Ovary (tissue), 3 donors: ENCODE results near the gene RCOR2.

Source experiments
- CTCF ChIP-seq, 3 donors: fragments of 450-650 bp in 2 of 3; fragments of 200-600 bp in 1 of 3; IDR thresholded peaks; one replicate each; pipeline versions ENCODE4 v1.5.1 to v1.8.0; 2016 to 2022; ENCODE audit warnings: antibody characterized with exemption in 3 of 3, mild to moderate bottlenecking in 1 of 3
- EP300 ChIP-seq: sonication (generic); formaldehyde crosslinking; IDR thresholded peaks from one replicate; pipeline ENCODE4 v1.6.1; 2017; ENCODE audit warnings: antibody characterized with exemption
- POLR2A ChIP-seq: fragments of 450-650 bp; IDR thresholded peaks from one replicate; pipeline ENCODE4 v1.6.1; 2017; ENCODE audit warnings: antibody characterized with exemption, mild to moderate bottlenecking, moderate library complexity
- donor health status: DM: no; HTN: no; CAD: no.

GRCh38 chr11:63883791-63884190 lies 33.2 kb downstream of the RCOR2 start:
- TF ChIP-seq CTCF (IDR thresholded peaks at IDR 0.05), result no peak
- no peak for TF ChIP-seq POLR2A
- TF ChIP-seq EP300, result no peak
